Transverse colon (tissue), 4 donors: ENCODE data around the gene CENPB.

Source experiments
- EP300 ChIP-seq: sonication (generic); formaldehyde crosslinking; IDR thresholded peaks from one replicate; pipeline ENCODE4 v1.6.1; 2017; ENCODE audit warnings: antibody characterized with exemption, low read depth
- POLR2A ChIP-seq: fragments of 450-650 bp; IDR thresholded peaks from one replicate; pipeline ENCODE4 v1.6.1; 2016; ENCODE audit warnings: antibody characterized with exemption, mild to moderate bottlenecking, moderate library complexity
- POLR2AphosphoS5 ChIP-seq, 3 donors: sonication (generic); formaldehyde crosslinking; IDR thresholded peaks; one replicate each; pipeline ENCODE4 v1.6.1; 2016; ENCODE audit warnings: antibody characterized with exemption in 3 of 3
- TF ChIP-seq, protein P1 (sequence below), 5 experiments: fragments of 200-600 bp in 3 of 5; fragments of 450-650 bp in 2 of 5; sonication (generic) in 3 of 5; IDR thresholded peaks; 1 replicate in 2 of 5; 2 replicates in 3 of 5; pipeline ENCODE4 v1.5.1; 2016 to 2017; ENCODE audit warnings: antibody characterized with exemption in 5 of 5, inconsistent platforms in 3 of 5, mild to moderate bottlenecking in 2 of 5, moderate library complexity in 1 of 5

DNA sequence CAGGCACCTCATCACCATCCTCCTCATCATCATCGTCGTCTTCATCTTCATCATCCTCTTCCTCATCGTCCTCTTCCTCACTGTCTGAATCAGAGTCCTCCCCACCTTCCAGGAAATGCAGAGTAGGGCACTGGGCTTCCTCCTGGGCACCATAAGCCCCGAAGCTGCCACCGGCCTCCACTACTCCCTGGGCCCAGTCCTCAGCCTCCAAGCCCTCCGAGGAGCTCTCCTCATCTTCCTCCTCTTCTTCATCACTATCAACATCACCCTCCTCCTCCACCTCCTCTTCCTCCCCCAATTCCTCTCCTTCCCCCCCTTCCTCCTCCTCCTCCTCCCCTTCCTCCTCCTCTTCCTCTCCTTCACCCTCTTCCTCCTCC, 1.7 kb downstream of the CENPB start:
- no peak for TF ChIP-seq POLR2AphosphoS5 (IDR thresholded peaks at IDR 0.05)
- TF ChIP-seq, protein P1, sequence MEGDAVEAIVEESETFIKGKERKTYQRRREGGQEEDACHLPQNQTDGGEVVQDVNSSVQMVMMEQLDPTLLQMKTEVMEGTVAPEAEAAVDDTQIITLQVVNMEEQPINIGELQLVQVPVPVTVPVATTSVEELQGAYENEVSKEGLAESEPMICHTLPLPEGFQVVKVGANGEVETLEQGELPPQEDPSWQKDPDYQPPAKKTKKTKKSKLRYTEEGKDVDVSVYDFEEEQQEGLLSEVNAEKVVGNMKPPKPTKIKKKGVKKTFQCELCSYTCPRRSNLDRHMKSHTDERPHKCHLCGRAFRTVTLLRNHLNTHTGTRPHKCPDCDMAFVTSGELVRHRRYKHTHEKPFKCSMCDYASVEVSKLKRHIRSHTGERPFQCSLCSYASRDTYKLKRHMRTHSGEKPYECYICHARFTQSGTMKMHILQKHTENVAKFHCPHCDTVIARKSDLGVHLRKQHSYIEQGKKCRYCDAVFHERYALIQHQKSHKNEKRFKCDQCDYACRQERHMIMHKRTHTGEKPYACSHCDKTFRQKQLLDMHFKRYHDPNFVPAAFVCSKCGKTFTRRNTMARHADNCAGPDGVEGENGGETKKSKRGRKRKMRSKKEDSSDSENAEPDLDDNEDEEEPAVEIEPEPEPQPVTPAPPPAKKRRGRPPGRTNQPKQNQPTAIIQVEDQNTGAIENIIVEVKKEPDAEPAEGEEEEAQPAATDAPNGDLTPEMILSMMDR (IDR thresholded peaks at IDR 0.05): no peak
- no peak for TF ChIP-seq EP300
- no peak for TF ChIP-seq POLR2A
